ENCODE results near the gene TMEM255A. TPM values are rescaled to one million over a fixed set of nuclear protein-coding genes. Genes with fewer than 3 reads are reported as not detected.

Gene TMEM255A
- total and polyA plus RNA-seq, 3 donors from 2014 or later: 0.43 to 2.2 (median 0.87) TPM

GRCh38 chrX:120297923-120298322 is 13.3 kb downstream of the TMEM255A start:
- Histone ChIP-seq H3K27me3 (no peaks in the 10 kb centered on the region), H3K4me3 (no peak overlapping the region), H3K4me1 (no peaks in the 10 kb centered on the region), H3K36me3 (ENCODE audit: low read depth, missing control alignments) (no peaks in the 10 kb centered on the region), H3K27ac (no peak overlapping the region), H3K9me3 (no peaks in the 10 kb centered on the region)
- intact Hi-C loops (cut with DNase I; ENCODE audit: low total_unique reads): no loop called here
- DNase-seq: no peak
- WGBS, 2 donors: 100% methylated on average over 1 of the region's 1 CpG
- TF ChIP-seq CTCF (IDR thresholded peaks at IDR 0.05) (no peak), POLR2A (IDR thresholded peaks at IDR 0.05) (no peak)

GRCh38 chrX:120294651-120295050 is 16.6 kb downstream of the TMEM255A start:
- no peak for TF ChIP-seq POLR2A (IDR thresholded peaks at IDR 0.05)
- TF ChIP-seq CTCF (IDR thresholded peaks at IDR 0.05): no peak
- no peaks in the 10 kb centered on the region for H3K4me1 ChIP-seq
- no peaks in the 10 kb centered on the region for H3K27me3 ChIP-seq
- H3K36me3 ChIP-seq (ENCODE audit: low read depth, missing control alignments): no peaks in the 10 kb centered on the region
- intact Hi-C loops (cut with DNase I; ENCODE audit: low total_unique reads): no loop called here
- H3K9me3 ChIP-seq: no peaks in the 10 kb centered on the region
- H3K27ac ChIP-seq: no peak overlapping the region
- no peak overlapping the region for H3K4me3 ChIP-seq
- no peak for DNase-seq

- 43 to 67% methylated on average over 1 to 2 of the region's 2 CpGs for WGBS, 2 donors
These were observed 18.2 kb downstream of the TMEM255A start for GRCh38 chrX:120293015-120293414.

GRCh38 chrX:120291211-120291610 is 20.1 kb downstream of the TMEM255A start:
- WGBS, 2 donors: 76 to 97% methylated on average over 4 to 6 of the region's 6 CpGs
- intact Hi-C loops (cut with DNase I; ENCODE audit: low total_unique reads): no loop called here
- Histone ChIP-seq H3K27ac (no peak overlapping the region), H3K36me3 (ENCODE audit: low read depth, missing control alignments) (no peaks in the 10 kb centered on the region), H3K27me3 (no peaks in the 10 kb centered on the region), H3K4me3 (no peak overlapping the region), H3K4me1 (no peaks in the 10 kb centered on the region), H3K9me3 (no peaks in the 10 kb centered on the region)
- no peak for DNase-seq
- no peak for TF ChIP-seq CTCF (IDR thresholded peaks at IDR 0.05)
- no peak for TF ChIP-seq POLR2A (IDR thresholded peaks at IDR 0.05)

More at GRCh38 chrX:120293015-120293414, 18.2 kb downstream of the TMEM255A start:
- intact Hi-C loops (cut with DNase I; ENCODE audit: low total_unique reads): no loop called here
- DNase-seq: no peak
- H3K36me3 ChIP-seq (ENCODE audit: low read depth, missing control alignments): no peaks in the 10 kb centered on the region
- H3K9me3 ChIP-seq: no peaks in the 10 kb centered on the region
- H3K4me1 ChIP-seq: no peaks in the 10 kb centered on the region
- H3K27ac ChIP-seq: no peak overlapping the region
- TF ChIP-seq CTCF (IDR thresholded peaks at IDR 0.05) (no peak), POLR2A (IDR thresholded peaks at IDR 0.05) (no peak)
- no peaks in the 10 kb centered on the region for H3K27me3 ChIP-seq
- no peak overlapping the region for H3K4me3 ChIP-seq

GRCh38 chrX:120290107-120290506 is 21.2 kb downstream of the TMEM255A start:
- H3K4me1 ChIP-seq: no peaks in the 10 kb centered on the region
- H3K36me3 ChIP-seq (ENCODE audit: low read depth, missing control alignments): no peaks in the 10 kb centered on the region
- intact Hi-C loops (cut with DNase I; ENCODE audit: low total_unique reads): no loop called here
- H3K9me3 ChIP-seq: no peaks in the 10 kb centered on the region
- DNase-seq: no peak
- H3K4me3 ChIP-seq: no peak overlapping the region
- H3K27ac ChIP-seq: no peak overlapping the region
- no peaks in the 10 kb centered on the region for H3K27me3 ChIP-seq
- TF ChIP-seq POLR2A (IDR thresholded peaks at IDR 0.05) (no peak), CTCF (IDR thresholded peaks at IDR 0.05) (no peak)
